Ecto neural progenitor cell (in vitro differentiated cells): ENCODE data around the gene EZH2.

Experiments
- DNase-seq: peaks from one replicate; pipeline ENCODE4 v3.0.0-alpha.2; 2018; ENCODE audit warnings: low spot score

EZH2 gene

DNA sequence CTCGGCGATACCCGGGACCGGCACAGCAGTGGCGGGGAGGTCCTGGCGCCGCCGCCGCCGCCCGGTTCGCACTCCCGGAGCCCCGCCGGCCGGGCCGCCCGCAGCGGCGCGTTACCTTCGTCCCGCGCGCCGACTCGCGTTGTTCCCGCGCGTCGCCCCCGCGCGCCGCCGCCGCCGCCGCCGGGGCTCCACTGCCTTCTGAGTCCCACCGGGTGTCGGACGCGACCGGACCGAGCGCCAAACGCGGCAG, at the start of gene EZH2:
EZH2 (minus strand) TSS at position 243 of the 250 bp plus-strand sequence. CDS start 36,993 bp downstream, outside the sequence.
- no peak for DNase-seq

- DNase-seq: no peak
Measured at GRCh38 chr7:148931470-148931869, 47.4 kb upstream of the EZH2 start.

- no peak for DNase-seq
Measured at GRCh38 chr7:148930335-148930734, 46.2 kb upstream of the EZH2 start.

- DNase-seq: no peak
Measured at GRCh38 chr7:148929176-148929575, 45.1 kb upstream of the EZH2 start.

DNA sequence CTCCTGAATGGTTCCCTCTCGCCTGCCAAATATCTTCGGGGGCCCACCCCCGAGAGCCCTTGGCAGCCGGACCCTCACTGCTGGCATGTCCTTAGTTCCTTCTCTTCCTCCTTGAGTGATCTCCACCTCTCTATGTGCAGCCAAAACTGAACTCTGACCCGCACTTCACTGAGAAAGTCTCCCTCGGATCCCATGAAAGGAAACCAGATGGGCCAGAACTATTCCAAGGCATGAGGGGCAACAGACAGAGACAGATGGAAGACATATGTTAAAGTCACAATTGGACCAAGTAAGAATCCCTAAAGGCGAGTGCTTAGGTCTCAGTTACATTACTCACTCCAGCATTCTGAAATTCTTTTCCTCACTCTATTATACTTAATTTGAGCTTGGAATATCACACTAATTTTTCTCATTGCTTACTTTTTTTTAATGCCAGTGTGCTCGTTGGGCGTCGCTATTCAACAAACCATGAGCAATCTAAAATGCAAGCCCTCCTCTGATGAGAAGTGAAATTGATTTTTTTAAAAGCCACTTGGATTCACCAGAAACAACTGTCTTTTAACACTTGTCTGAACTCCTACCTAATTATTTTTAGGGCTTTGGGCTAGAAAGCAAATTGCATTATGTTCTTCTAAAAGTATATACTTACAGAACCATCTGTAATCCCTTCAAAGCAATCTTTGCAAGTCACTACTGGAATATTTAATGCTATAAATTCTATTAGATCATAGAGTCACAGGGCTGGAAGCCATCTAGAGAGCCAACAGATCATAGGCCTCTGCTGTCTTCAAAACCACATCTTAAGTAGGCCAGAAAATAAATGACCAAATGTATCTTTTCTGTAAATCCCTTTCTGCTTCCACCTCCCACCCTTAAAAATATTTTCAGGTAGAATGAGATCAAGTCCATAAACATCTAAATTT, 43.3 kb upstream of the EZH2 start:
- DNase-seq: no peak

DNA sequence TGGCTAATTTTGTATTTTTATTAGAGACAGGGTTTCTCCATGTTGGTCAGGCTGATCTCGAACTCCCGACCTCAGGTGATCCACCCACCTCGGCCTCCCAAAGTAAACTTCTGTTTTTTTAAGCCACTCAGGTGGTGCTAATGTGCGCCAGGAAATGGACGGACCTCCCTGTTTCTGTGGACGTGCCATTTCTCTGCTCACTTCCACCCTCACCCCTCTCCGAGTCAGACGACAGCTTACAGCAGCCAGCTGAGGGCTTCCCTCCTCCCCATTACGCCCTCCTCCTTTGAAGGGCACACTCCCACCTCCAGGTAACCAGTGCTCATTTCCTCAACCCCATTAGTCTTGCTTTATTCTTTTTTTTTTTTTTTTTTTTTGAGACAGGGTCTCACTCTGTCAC, 41.7 kb upstream of the EZH2 start:
- DNase-seq: no peak

DNA sequence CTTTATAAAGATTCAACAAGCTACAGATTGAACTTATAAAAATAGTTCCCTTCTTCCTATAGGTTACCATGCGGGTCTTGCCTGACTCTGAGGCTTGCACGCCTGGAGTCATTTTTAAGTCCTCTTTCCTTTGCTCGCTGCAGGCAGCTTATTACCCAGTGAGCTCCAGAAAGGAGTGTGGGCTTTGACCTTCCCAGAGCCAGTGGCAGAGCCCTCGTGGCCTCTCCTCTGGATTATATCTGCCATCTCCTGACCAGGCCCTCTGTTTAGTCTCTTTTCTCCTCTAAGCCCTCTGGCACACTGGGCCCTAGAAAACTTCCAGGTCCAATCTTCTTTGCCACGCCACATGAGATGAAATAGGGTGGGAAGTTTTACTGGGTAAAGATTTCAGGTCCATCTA, 39.9 kb upstream of the EZH2 start:
- DNase-seq: no peak

DNA sequence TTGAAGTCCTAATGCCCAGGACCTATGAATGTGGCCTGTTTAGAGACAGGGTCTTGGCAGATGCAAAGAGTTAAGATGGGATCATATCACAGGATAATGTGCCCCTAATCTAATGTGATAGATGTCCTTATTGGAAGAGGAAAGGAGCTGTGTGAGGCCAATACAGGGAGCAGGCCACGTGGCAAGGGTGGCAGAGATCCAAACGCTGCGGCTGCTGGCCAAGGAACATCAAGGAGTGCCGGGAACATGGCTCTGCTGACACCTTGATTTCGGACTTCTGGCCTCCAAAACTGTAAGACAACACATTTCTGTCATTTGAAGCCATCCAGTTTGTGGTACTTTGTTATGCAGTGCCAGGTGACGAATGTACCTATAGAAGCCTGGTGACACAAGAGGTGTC, 37.7 kb upstream of the EZH2 start:
- no peak for DNase-seq

GRCh38 chr7:148921189-148921588, 37.1 kb upstream of the EZH2 start:
- no peak for DNase-seq

GRCh38 chr7:148919859-148920258, 35.8 kb upstream of the EZH2 start:
- no peak for DNase-seq

- no peak for DNase-seq
Measured at GRCh38 chr7:148918058-148918596, 34.0 kb upstream of the EZH2 start.

DNA sequence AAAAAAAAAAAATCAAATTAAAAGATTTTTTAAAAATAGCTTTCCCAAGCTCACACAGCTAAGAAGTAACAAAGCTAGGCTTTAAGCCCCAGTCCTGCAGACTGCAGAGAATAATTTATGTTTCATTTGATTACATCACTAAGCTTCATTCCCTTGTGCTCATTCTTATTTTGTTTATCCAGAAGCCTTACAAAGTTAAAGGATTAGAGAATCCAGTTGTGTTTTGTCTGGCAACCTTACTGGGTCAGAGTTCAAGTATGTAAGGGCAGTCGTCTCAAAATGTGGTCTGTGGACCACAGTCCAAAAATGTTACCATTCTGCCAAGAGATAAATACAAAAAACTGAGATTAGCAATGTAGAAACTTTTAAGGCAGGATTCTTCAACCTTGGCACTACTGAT, 32.1 kb upstream of the EZH2 start:
- no peak for DNase-seq

GRCh38 chr7:148915211-148915610, 31.1 kb upstream of the EZH2 start:
- no peak for DNase-seq

- no peak for DNase-seq
Measured at GRCh38 chr7:148914208-148914777, 30.2 kb upstream of the EZH2 start.

- DNase-seq: no peak
Measured at GRCh38 chr7:148912758-148913541, 28.9 kb upstream of the EZH2 start.

DNA sequence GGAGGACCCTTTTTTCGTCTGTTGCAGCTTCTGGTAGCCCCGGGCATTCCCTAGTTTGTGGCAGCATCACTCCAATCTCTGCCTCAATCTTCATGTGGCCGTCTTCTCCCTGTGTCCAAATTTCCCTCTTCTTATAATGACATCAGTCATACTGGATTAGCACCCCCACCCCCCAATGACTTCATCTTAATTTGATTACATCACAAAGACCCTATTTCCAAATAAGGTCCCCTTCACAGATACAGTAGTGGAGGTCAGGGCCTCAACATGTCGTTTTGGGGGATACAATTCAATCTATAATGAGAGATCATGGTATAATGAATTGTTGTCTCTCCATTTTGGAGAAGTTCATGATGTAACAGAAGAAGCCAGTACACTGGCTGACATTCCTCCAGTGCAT, 28.1 kb upstream of the EZH2 start:
- DNase-seq: no peak

GRCh38 chr7:148911626-148912025, 27.5 kb upstream of the EZH2 start:
- DNase-seq: no peak

DNA sequence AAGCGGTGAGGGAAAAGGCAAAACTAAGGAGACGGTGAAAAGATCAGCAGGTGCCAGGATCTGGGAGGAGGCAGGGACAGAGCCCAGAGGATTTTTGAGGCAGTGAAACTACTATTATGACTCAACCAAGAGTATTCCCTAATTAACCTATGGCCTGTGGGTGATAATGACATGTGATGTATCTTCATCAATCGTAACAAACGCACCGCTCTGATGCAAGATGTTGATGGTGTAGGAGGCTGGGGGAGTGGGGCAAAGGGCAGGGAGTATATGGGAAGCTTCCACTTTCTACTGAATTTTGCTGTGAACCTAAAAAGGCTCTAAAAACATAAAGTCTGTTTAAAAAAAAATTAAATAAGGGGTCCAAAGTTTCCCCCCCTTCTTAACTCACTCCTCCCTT, 25.5 kb upstream of the EZH2 start:
- DNase-seq: no peak

DNA sequence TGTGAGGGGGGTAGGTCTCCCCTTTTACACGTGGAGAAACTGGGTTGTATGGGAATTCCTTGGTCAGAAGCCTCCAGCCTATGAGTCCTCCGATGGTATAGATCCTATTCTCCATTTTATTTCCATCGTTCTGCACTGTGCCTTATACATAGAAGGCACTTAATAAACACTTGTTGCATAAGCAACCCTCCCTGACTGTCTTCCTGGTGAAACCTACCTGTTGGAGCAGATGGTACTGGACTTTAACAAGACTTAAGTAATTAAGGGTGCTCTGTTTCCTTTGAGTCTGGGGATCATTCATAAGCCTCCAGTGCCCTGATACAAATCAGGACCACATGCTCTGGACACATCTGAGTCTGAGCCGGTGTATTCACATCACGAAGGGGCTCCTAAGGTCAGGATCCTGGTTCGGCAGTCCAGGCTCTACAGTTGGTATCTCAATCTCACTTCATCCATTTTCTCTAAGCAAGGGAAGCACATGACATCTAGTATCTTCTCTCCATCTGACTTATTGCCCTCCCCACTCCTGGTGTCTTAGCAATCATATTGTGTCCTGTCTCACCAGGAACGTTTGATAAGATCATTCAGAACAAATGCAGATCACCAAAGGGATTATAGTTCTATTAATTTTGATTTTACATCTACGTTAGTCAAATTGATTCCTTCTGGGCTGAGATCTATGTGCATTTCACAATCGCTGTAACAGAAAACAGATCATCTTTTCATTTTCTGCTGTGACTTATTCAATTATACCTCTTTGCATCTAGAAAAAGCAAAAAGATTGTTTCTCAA, 22.8 kb upstream of the EZH2 start:
- DNase-seq: no peak

- no peak for DNase-seq
Measured at GRCh38 chr7:148905093-148905666, 21.1 kb upstream of the EZH2 start.

DNA sequence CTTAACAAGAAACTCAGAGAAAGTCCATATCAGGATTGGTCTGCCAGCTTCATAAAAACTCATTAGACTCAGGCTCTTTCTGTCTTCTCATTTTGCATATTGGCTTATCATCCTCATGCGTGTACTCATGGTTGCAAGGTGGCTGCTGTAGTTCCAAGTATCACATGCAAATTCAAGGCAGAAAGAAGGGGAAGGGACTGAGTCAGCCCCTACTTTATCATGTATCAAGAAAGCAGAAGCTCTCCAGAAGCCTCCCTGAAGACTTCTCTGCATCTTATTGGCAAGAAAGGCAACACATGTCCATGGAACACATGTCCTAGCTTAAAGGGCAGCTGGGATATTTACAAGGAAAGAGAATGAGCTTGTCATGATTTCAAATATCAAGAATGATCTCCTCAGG, 19.4 kb upstream of the EZH2 start:
- DNase-seq: no peak

DNA sequence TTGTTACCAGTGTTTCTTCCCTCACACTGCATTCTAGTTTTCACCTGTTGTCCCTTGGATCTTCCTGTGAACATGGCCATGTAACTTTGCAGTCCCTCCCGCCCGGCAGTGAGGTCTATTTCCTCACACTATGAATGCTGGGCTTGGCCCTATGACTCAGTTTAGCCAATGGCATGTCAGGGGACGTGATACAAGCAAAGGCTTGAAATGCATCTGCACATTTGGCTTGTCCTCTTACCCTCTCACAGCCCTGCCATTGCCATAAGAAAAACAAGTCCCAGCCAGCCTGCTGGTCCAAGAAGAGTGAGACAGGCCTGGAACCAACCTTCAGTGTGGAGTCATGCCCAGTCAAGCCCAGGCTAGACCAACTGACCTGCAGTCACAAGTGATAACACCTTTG, 17.1 kb upstream of the EZH2 start:
- DNase-seq: no peak
